Rectal smooth muscle tissue (tissue), 1 donor: ENCODE results near the gene GPX7.

Experiments used
- H3K27ac ChIP-seq: one replicate; pipeline ENCODE4 v1.7.0; 2013; ENCODE audit warnings: low read depth, low read length, inconsistent platforms
- H3K27me3 ChIP-seq: one replicate; pipeline ENCODE4 v1.7.0; 2013; ENCODE audit warnings: low read length; ENCODE audit not compliant: control insufficient read depth, insufficient read depth
- H3K36me3 ChIP-seq: one replicate; pipeline ENCODE4 v1.7.0; 2013; ENCODE audit warnings: low read length; ENCODE audit not compliant: control insufficient read depth, insufficient read depth
- H3K4me1 ChIP-seq: one replicate; pipeline ENCODE4 v1.7.0; 2013; ENCODE audit warnings: low read length; ENCODE audit not compliant: control insufficient read depth, insufficient read depth
- H3K4me3 ChIP-seq: one replicate; pipeline ENCODE4 v1.7.0; 2013; ENCODE audit warnings: low read length
- H3K9ac ChIP-seq: one replicate; pipeline ENCODE4 v1.7.0; 2013; ENCODE audit warnings: low read length

GPX7 gene

DNA sequence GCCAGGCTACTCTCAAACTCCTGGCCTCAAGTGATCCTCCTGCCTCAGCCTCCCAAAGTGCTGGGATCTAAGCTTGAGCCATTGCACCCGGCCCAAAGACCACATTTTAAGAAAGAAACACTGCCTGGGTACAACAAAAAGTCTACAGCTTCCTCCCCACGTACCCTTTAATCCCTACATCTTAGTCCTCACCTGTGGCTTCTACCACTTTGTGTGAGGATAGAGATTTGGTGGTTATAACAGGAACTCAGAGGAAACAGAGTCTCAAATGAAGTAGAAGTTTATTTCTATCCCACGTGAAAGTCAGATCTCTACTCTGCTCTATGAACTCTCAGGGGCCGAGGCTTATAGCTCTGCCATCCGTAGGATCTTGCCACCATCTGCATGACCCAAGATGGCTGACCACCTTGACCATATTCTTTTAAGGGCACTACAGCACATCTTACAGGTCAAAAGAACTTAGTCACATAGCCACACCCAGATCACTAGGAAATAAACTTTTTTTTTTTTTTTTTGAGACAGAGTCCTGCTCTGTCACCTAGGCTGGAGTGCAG is 13.4 kb downstream of the GPX7 start:
- no peaks in the 10 kb centered on the region for H3K36me3 ChIP-seq
- no peaks in the 10 kb centered on the region for H3K27me3 ChIP-seq
- no peaks in the 10 kb centered on the region for H3K4me1 ChIP-seq
- H3K9ac ChIP-seq, result no peak overlapping the region
- H3K4me3 ChIP-seq, result no peak overlapping the region
- H3K27ac ChIP-seq, result no peak overlapping the region

DNA sequence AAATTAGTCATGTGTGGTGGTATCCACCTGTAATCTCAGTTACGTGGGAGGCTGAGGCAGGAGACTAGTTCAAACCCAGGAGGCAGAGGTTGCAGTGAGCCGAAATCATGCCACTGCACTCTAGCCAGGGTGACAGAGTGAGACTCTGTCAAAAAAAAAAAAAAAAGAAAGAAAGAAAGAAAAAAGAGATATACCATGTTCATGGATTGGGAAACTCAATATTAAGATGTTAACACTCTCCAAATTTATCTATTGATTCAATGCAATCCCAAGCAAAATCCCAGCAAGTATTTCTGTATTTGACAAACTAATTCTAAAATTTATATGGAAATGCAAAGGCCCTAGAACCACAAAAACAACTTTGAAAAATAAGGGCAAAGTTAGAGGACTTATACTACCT is 19.8 kb downstream of the GPX7 start:
- Histone ChIP-seq H3K27me3 (no peaks in the 10 kb centered on the region), H3K27ac (no peak overlapping the region), H3K36me3 (no peaks in the 10 kb centered on the region), H3K9ac (no peak overlapping the region), H3K4me1 (no peaks in the 10 kb centered on the region), H3K4me3 (no peak overlapping the region)

DNA sequence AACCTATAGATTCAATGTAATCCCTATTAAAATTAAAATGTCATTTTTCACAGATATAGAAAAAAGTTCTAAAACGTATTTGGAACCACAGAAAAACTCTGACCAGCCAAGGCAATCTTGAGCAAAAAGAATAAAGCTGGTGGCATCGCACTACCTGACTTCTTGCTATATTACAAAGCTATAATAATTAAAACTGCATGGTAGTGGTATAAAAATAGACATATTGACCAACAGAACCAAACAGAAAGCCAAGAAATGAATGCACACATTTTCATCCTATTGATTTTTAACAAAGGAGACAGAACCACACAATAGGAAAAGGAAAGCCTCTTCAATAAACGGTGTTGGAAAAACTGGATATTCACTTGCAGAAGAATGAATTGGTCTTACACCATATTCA is 21.6 kb downstream of the GPX7 start:
- Histone ChIP-seq H3K36me3 (no peaks in the 10 kb centered on the region), H3K27me3 (no peaks in the 10 kb centered on the region), H3K4me3 (no peak overlapping the region), H3K4me1 (no peaks in the 10 kb centered on the region), H3K27ac (no peak overlapping the region), H3K9ac (no peak overlapping the region)

DNA sequence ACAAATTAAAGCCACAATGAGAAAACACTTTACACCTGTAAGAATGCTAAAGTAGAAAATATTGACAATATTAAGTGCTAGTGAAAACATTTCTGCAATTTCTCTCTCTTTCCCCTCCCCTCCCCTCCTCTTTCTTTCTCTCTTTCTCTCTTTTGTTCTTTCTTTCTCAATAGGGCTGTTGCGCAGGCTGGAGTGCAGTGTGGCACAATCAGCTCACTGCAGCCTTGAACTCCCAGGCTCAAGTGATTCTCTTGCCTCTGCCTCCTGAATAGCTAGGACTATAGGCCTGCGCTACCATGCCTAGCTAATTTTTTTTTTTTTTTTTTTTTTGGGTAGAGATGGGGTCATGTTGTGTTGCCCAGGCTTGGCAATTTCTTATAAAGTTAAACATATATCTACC is 24.9 kb downstream of the GPX7 start:
- Histone ChIP-seq H3K27ac (no peak overlapping the region), H3K27me3 (no peaks in the 10 kb centered on the region), H3K4me3 (no peak overlapping the region), H3K9ac (no peak overlapping the region), H3K4me1 (no peaks in the 10 kb centered on the region), H3K36me3 (no peaks in the 10 kb centered on the region)

- H3K27me3 ChIP-seq, result peaks cover 8% of the 10 kb centered on the region
- H3K4me1 ChIP-seq, result no peaks in the 10 kb centered on the region
- no peak overlapping the region for H3K4me3 ChIP-seq
- H3K36me3 ChIP-seq, result no peaks in the 10 kb centered on the region
- H3K27ac ChIP-seq, result no peak overlapping the region
- no peak overlapping the region for H3K9ac ChIP-seq
Measured at GRCh38 chr1:52628614-52629324, 26.6 kb downstream of the GPX7 start.

- H3K27ac ChIP-seq, result no peak overlapping the region
- no peaks in the 10 kb centered on the region for H3K4me1 ChIP-seq
- H3K9ac ChIP-seq, result no peak overlapping the region
- no peak overlapping the region for H3K4me3 ChIP-seq
- no peaks in the 10 kb centered on the region for H3K36me3 ChIP-seq
- H3K27me3 ChIP-seq, result peaks cover 8% of the 10 kb centered on the region
Measured at GRCh38 chr1:52629325-52629643, 27.1 kb downstream of the GPX7 start.

DNA sequence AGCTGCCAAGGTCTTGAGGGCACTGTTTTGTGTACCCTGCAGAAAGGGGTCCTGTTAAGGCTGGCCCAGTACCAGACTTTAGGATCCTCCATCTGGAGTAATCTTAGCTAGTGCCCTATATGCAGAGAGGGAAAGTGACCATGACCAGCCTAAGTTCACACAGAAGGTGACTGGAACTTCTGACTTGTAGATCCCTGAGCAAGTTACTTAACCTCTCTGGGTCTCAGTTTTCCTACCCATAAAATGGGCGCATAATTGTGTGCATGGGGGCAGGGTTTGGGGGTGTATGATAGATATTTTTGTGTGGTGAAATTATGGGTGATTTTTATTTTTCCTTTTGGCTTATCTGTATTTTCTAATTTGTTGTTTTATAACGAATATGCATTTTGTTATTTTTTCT is 27.5 kb downstream of the GPX7 start:
- Histone ChIP-seq H3K4me1 (no peaks in the 10 kb centered on the region), H3K36me3 (no peaks in the 10 kb centered on the region), H3K4me3 (no peak overlapping the region), H3K27me3 (peaks cover 8% of the 10 kb centered on the region), H3K9ac (no peak overlapping the region), H3K27ac (no peak overlapping the region)

GRCh38 chr1:52631759-52632331 is 29.7 kb downstream of the GPX7 start:
- no peak overlapping the region for H3K9ac ChIP-seq
- peaks cover 8% of the 10 kb centered on the region for H3K27me3 ChIP-seq
- no peaks in the 10 kb centered on the region for H3K4me1 ChIP-seq
- no peak overlapping the region for H3K27ac ChIP-seq
- H3K4me3 ChIP-seq, result no peak overlapping the region
- H3K36me3 ChIP-seq, result no peaks in the 10 kb centered on the region

GRCh38 chr1:52632732-52633290 is 30.6 kb downstream of the GPX7 start, which contains the start of gene SHISAL2A:
TSS of gene SHISAL2A (plus strand) at chr1:52633168. CDS start at chr1:52633494, 326 bp downstream.
- peaks cover 8% of the 10 kb centered on the region for H3K27me3 ChIP-seq
- H3K9ac ChIP-seq, result peak within 1 kb of the TSS; percentile 13
- H3K4me1 ChIP-seq, result no peaks in the 10 kb centered on the region
- peak within 1 kb of the TSS; percentile 57 for H3K4me3 ChIP-seq
- H3K36me3 ChIP-seq, result no peaks in the 10 kb centered on the region
- H3K27ac ChIP-seq, result no peak within 1 kb of the TSS

GRCh38 chr1:52633291-52633754 is 31.2 kb downstream of the GPX7 start:
- no peaks in the 10 kb centered on the region for H3K4me1 ChIP-seq
- peak overlapping the region; percentile 57 for H3K4me3 ChIP-seq
- H3K27ac ChIP-seq, result no peak overlapping the region
- peaks cover 8% of the 10 kb centered on the region for H3K27me3 ChIP-seq
- no peak overlapping the region for H3K9ac ChIP-seq
- H3K36me3 ChIP-seq, result no peaks in the 10 kb centered on the region

DNA sequence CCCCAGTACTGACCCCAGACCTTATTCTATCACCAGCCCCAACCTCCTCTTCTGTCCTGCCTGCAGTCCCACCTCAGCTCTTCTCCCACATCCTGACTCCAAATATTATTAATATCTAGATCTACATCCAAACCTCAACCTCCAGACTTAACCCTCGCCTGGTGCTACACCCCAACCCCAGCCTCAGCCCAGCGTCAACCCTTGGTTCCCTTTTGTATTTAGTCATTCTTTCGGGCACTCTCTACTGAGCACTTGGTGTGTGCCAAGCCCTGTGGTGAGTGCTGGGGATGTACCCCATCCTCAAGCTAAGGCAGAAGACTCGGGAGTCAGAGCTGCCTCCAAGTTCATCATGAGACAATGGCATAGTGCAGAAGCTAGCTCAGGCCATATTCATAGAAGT is 31.9 kb downstream of the GPX7 start:
- Histone ChIP-seq H3K27me3 (peaks cover 8% of the 10 kb centered on the region), H3K27ac (no peak overlapping the region), H3K4me3 (peak overlapping the region; percentile 57), H3K36me3 (no peaks in the 10 kb centered on the region), H3K9ac (no peak overlapping the region), H3K4me1 (no peaks in the 10 kb centered on the region)

- Histone ChIP-seq H3K9ac (no peak overlapping the region), H3K4me1 (no peaks in the 10 kb centered on the region), H3K4me3 (no peak overlapping the region), H3K27ac (no peak overlapping the region), H3K27me3 (peaks cover 8% of the 10 kb centered on the region), H3K36me3 (no peaks in the 10 kb centered on the region)
Measured at GRCh38 chr1:52635321-52636089, 33.3 kb downstream of the GPX7 start.
